ENCODE results near the gene SIX6. TPM values are rescaled to one million over a fixed set of nuclear protein-coding genes. Genes with fewer than 3 reads are reported as not detected.

SIX6 gene
- total and polyA plus RNA-seq, 10 of the 15 experiments (the other 5 are each of a cell fraction or from before 2014, with no cell fraction given): not detected

DNA sequence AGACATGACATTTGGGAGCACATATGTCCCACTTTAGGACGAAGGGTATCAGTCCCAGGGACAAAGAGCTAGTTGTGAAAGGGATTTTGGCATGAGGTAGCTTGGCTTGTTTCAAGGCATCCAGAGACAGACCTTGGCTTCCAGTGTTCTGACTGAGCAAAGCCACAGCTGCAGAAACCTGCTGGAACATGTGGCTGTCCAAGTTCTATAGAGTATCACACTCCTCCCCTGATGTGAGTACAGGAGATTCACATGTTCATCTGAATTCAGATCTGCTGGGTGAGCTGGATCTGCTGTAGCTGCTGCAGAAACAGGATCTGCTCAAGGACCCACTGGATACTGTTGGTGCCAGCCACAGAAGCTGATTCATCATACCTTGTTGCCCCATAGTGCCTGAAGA, 13.0 kb upstream of the SIX6 start (continued):
- TF ChIP-seq HDAC6 (IDR thresholded peaks at IDR 0.05; ENCODE audit: unreplicated experiment): no peak
- no peak for TF ChIP-seq SIX5 (IDR thresholded peaks at IDR 0.05; ENCODE audit: low read depth, low read length, severe bottlenecking)
- no peak for TF ChIP-seq CBX3 (IDR thresholded peaks at IDR 0.05; ENCODE audit: borderline replicate concordance, low read depth)
- TF ChIP-seq KDM1A (IDR thresholded peaks at IDR 0.05; ENCODE audit: borderline replicate concordance): no peak
- TF ChIP-seq, protein P1, sequence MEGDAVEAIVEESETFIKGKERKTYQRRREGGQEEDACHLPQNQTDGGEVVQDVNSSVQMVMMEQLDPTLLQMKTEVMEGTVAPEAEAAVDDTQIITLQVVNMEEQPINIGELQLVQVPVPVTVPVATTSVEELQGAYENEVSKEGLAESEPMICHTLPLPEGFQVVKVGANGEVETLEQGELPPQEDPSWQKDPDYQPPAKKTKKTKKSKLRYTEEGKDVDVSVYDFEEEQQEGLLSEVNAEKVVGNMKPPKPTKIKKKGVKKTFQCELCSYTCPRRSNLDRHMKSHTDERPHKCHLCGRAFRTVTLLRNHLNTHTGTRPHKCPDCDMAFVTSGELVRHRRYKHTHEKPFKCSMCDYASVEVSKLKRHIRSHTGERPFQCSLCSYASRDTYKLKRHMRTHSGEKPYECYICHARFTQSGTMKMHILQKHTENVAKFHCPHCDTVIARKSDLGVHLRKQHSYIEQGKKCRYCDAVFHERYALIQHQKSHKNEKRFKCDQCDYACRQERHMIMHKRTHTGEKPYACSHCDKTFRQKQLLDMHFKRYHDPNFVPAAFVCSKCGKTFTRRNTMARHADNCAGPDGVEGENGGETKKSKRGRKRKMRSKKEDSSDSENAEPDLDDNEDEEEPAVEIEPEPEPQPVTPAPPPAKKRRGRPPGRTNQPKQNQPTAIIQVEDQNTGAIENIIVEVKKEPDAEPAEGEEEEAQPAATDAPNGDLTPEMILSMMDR (IDR thresholded peaks at IDR 0.05 in 2 of 3, conservative IDR thresholded peaks at IDR 0.05 in 1 of 3; ENCODE audit: control insufficient read depth in 2 of 3, extremely low read depth in 1 of 3, insufficient read depth in 1 of 3, low read depth in 3 of 3, low read length in 3 of 3): no peak

GRCh38 chr14:60502541-60502940, 6.4 kb upstream of the SIX6 start:
- no peak for DNase-seq (ENCODE audit: low read depth, low spot score)
- SMC1A ChIA-PET (ENCODE audit: uncharacterized antibody, unreplicated experiment): interaction anchor here (0.8 kb wide), 1 partner anchor 31 kb away, joined by 4 read pairs; no protein-coding TSS in a partner anchor
- intact Hi-C loops (cut with micrococcal nuclease; ENCODE audit: unreplicated experiment) (no loop called here), in situ Hi-C loops (cut with MboI) (no loop called here)
- no TSS peak for BruUV-seq (replicated peaks)
- ATAC-seq: no peak
- CTCF ChIA-PET: interaction anchor here (1.2 kb wide), 1 partner anchor 12 kb away, joined by 3 read pairs; no protein-coding TSS in a partner anchor
- Histone ChIP-seq H2AFZ (ENCODE audit: control insufficient read depth, low read depth, low read length) (no peak overlapping the region), H3K27me3 (replicated peaks in 1 of 2; ENCODE audit: control insufficient read depth in 2 of 2, insufficient read depth in 2 of 2, low read length in 1 of 2) (peaks cover 4 to 17% of the 10 kb centered on the region in 2 experiments), H3K4me1 (ENCODE audit: control insufficient read depth, insufficient read depth, low read length) (no peaks in the 10 kb centered on the region), H3K9me3 (replicated peaks; ENCODE audit: control insufficient read depth, insufficient read depth, low read length) (no peaks in the 10 kb centered on the region; the same call in 2 of the 3 replicates), H3K36me3 (ENCODE audit: control insufficient read depth in 2 of 2, insufficient read depth in 2 of 2, low read length in 1 of 2) (no peaks in the 10 kb centered on the region), H3K79me2 (ENCODE audit: control insufficient read depth, insufficient read depth, low read length) (no peaks in the 10 kb centered on the region), H3K4me2 (ENCODE audit: control insufficient read depth, insufficient read depth) (no peak overlapping the region), H3K9ac (ENCODE audit: control insufficient read depth, insufficient read depth, low read length) (no peak overlapping the region), H3K4me3 (no peak overlapping the region), H4K20me1 (ENCODE audit: control insufficient read depth, insufficient read depth) (no peaks in the 10 kb centered on the region), H3K27ac (ENCODE audit: control insufficient read depth, insufficient read depth) (no peak overlapping the region)
- POLR2A ChIA-PET: no interaction called here
- FAIRE-seq: no peak
- RAD21 ChIA-PET (ENCODE audit: unreplicated experiment): no interaction called here
- no peak for TF ChIP-seq LARP7 (IDR thresholded peaks at IDR 0.05)
- TF ChIP-seq IKZF1 (conservative IDR thresholded peaks at IDR 0.05): no peak
- TF ChIP-seq RAD21 (IDR thresholded peaks at IDR 0.05; ENCODE audit: insufficient read depth, low read depth, low read length): no peak
- no peak for TF ChIP-seq EED (IDR thresholded peaks at IDR 0.05; ENCODE audit: low read depth)
- no peak for TF ChIP-seq ZNF24 (IDR thresholded peaks at IDR 0.05)
- TF ChIP-seq HSF1 (IDR thresholded peaks at IDR 0.05; ENCODE audit: low read depth, low read length): no peak
- TF ChIP-seq, protein P2, sequence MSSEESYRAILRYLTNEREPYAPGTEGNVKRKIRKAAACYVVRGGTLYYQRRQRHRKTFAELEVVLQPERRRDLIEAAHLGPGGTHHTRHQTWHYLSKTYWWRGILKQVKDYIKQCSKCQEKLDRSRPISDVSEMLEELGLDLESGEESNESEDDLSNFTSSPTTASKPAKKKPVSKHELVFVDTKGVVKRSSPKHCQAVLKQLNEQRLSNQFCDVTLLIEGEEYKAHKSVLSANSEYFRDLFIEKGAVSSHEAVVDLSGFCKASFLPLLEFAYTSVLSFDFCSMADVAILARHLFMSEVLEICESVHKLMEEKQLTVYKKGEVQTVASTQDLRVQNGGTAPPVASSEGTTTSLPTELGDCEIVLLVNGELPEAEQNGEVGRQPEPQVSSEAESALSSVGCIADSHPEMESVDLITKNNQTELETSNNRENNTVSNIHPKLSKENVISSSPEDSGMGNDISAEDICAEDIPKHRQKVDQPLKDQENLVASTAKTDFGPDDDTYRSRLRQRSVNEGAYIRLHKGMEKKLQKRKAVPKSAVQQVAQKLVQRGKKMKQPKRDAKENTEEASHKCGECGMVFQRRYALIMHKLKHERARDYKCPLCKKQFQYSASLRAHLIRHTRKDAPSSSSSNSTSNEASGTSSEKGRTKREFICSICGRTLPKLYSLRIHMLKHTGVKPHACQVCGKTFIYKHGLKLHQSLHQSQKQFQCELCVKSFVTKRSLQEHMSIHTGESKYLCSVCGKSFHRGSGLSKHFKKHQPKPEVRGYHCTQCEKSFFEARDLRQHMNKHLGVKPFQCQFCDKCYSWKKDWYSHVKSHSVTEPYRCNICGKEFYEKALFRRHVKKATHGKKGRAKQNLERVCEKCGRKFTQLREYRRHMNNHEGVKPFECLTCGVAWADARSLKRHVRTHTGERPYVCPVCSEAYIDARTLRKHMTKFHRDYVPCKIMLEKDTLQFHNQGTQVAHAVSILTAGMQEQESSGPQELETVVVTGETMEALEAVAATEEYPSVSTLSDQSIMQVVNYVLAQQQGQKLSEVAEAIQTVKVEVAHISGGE (CRISPR knock-in tag; IDR thresholded peaks at IDR 0.05): no peak
- no peak for TF ChIP-seq NKRF (conservative IDR thresholded peaks at IDR 0.05)
- TF ChIP-seq DPF2 (IDR thresholded peaks at IDR 0.05): no peak
- no peak for TF ChIP-seq EGR1 (IDR thresholded peaks at IDR 0.05; ENCODE audit: borderline replicate concordance in 1 of 2, low read depth in 2 of 2, low read length in 2 of 2)
